GM19099 (cell line): ENCODE measurements around the gene PIGK.

Experiments used
- POLR2A ChIP-seq: IDR thresholded peaks from 3 replicates; pipeline ENCODE4 v1.6.1; 2011; ENCODE audit warnings: low read depth; ENCODE audit not compliant: insufficient read length; ENCODE audit errors: extremely low read depth

The PIGK gene

DNA sequence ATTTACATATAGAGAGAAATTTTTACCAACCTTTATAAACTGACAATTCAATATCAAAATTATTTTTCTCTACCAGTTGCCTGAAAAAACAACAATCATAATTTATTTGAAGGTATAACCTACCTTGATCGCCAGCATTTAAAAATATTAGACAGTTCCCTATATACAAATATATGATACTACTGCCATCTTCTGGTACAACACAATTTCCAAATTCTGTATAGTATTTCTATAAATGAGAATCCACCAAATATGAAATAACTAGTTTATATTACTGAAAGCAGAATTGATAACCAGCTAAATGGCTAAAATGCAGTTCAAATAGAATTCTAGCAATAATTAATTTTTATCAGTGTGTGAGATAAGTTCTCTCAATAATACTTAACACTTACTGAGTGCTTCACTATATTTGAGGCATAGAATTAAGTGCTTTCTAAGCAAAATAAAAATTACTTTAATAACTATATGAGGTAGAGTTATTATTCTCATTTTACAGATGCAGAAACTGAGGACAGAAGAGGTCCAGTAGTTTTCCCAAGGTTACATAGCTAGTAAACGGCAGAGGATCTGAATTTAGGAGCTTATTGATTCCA is 75.6 kb downstream of the PIGK start:
- TF ChIP-seq POLR2A, result no peak

- TF ChIP-seq POLR2A, result no peak
Measured at GRCh38 chr1:77139389-77139788, 79.8 kb downstream of the PIGK start.

DNA sequence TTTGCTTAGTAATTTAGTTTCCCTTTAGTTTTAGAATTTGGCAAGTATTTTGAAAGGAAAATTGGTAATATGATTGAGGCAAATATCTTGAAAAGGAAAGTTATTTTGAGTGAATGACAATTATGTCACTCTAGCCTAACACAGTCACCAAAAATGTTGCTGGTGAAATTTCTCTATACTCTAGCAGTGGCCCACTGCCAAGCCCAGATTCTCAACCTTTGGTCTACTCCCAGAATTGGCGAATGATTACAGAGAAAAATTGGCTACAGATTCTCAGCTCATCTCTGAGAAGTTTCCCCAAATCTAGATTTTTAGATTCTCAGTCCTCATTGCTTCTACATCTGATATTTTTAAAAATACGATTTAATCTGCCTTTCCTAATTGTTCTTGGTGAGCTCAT is 84.9 kb downstream of the PIGK start:
- TF ChIP-seq POLR2A, result no peak

DNA sequence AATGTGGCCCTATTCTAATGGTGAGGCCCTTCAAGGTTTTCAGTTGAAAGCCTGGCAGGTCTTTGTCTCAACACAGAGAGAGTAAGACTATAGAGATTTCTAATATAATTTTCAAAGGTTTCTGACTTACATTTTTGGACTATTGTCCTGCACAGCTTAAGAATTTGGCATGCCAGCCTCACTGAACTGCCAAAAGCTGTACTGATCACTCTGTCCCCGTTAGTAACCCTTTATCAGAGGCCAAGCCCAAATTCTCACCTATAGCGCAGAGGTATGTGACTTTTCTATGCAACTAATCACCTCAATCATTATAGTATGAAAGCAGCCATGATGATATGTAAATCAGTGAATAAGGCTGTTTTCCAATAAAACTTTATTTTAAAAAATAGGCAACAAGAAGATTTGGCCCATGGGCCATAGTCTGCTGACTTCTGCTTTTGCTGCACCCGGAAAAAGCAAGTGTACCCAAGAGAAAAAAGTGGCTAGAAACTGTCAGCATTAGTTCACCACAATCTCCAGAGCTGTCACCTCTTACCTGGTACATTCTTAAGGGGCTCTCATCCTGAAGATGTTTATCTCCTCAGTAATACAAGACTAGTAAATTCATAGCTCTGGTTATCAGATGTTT is 85.4 kb downstream of the PIGK start:
- no peak for TF ChIP-seq POLR2A

DNA sequence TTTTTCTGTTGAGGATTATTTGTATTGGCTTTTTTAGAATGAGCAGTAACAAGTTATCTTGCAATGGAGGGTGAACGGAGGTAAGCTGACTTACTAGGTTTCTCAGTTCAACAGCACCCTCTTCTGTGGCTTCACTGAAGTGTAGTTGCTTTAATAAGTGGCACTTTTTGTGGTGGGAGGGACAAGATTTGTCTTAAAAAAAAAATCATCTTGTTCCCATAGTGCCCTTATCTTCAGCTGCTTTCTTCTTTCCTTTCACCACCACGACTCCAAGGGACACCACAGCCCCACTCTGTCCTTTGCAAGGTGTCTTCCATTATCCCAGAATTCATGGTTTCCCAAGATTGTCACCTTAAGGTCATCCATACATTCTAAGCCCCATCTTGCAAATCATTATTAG is 92.9 kb downstream of the PIGK start:
- TF ChIP-seq POLR2A, result no peak

GRCh38 chr1:77121503-77121902 is 97.7 kb downstream of the PIGK start:
- TF ChIP-seq POLR2A, result no peak

- TF ChIP-seq POLR2A, result no peak
Measured at GRCh38 chr1:77120950-77121349, 98.3 kb downstream of the PIGK start.

- no peak for TF ChIP-seq POLR2A
Measured at GRCh38 chr1:77118712-77119111, 100.5 kb downstream of the PIGK start.

- no peak for TF ChIP-seq POLR2A
Measured at GRCh38 chr1:77104672-77105071, 114.6 kb downstream of the PIGK start.

GRCh38 chr1:77103486-77103885 is 115.7 kb downstream of the PIGK start:
- TF ChIP-seq POLR2A, result no peak

DNA sequence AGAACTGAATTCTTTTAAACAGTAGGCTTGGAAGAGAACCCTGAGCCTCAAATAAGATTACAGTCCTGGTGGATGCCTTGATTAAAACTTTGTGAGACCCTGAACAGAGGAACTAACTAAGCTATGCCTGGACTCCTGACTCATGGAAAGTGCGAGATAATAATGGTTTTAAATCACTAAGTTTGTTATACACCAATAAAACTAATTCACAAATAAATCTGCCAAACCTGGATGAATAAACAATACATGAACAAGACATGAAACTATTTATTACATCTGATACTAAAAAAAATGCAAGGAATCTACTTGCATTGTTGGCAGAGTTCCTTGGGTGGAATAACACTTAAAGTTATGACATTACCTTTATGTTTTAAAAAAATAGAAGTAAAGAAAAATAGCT is 118.4 kb downstream of the PIGK start:
- TF ChIP-seq POLR2A, result no peak

GRCh38 chr1:77096496-77097255 is 122.6 kb downstream of the PIGK start:
- no peak for TF ChIP-seq POLR2A

DNA sequence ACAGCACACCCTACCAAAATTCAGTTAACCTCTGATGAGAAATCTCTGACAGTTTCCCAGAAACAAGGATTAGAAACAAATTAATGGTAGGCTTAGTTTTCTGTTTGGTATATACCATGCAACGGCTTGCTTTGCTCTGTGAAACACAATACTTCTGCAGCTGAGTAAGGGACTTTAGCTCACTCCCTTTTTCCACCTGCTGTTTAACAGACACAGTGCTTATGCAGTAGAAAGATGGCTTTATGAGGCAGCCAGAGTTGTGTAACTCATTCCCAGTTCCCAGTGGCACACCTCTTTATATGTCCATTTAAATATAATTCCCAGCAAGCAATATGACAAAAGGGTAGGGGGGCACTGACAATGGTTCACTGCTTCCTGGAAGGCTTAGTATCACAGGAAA is 124.0 kb downstream of the PIGK start:
- no peak for TF ChIP-seq POLR2A

DNA sequence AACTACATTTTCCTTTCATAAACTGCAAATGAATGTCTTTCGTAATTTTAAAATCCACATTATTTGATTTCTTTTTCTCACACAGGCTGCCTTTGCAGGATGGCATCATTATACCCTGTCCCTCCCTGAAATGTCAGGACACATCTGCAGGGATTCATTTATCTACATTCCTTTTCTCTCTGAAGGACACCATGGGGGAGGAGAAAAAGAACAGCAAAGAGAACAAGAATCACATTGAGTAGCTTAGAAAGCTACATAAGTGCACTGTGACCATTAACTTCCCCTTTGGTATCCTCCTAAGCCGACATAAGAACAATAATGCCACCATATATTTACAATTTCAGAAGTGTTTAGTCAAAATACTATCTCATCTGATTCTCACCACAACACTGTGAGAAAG is 129.5 kb downstream of the PIGK start:
- no peak for TF ChIP-seq POLR2A

- TF ChIP-seq POLR2A, result no peak
Measured at GRCh38 chr1:77085109-77085508, 134.1 kb downstream of the PIGK start.

GRCh38 chr1:77084457-77084856 is 134.8 kb downstream of the PIGK start:
- TF ChIP-seq POLR2A, result no peak
